ENCODE results near the gene CHMP2B. TPM values are rescaled to one million over a fixed set of nuclear protein-coding genes. Genes with fewer than 3 reads are reported as not detected.

CHMP2B gene
- total and polyA plus RNA-seq, 5 donors from 2014 or later, result 35.4 to 66.9 (median 48.4) TPM

GRCh38 chr3:87207460-87207859 lies 19.6 kb upstream of the CHMP2B start:
- Mint-ChIP-seq H3K27me3 (peaks cover 17% of the 10 kb centered on the region), H3K4me3 (no peak overlapping the region), H3K9me3 (peaks cover 0 to 2% (median 0%) of the 10 kb centered on the region in 7 donors), H3K36me3 (no peaks in the 10 kb centered on the region), H3K27ac (no peak overlapping the region), H3K4me1 (no peaks in the 10 kb centered on the region)
- Histone ChIP-seq H3K9me3 (ENCODE audit: control insufficient read depth in 2 of 2, low read length in 2 of 2) (no peaks in the 10 kb centered on the region), H3K4me3 (ENCODE audit: low read depth, low read length) (no peak overlapping the region), H3K27ac (ENCODE audit: insufficient read depth, low read length, poor library complexity, severe bottlenecking) (no peak overlapping the region), H3K36me3 (ENCODE audit: control insufficient read depth, insufficient read depth, low read length) (no peaks in the 10 kb centered on the region), H3K4me1 (ENCODE audit: control insufficient read depth, insufficient read depth, low read length, poor library complexity, severe bottlenecking) (no peaks in the 10 kb centered on the region), H3K27me3 (ENCODE audit: control insufficient read depth, insufficient read depth, low read length) (no peaks in the 10 kb centered on the region)
- DNase-seq (no peak), ATAC-seq (ENCODE audit: low read depth in 2 of 2) (no peak)

GRCh38 chr3:87209111-87209510 lies 18.0 kb upstream of the CHMP2B start:
- no peak overlapping the region for H3K27ac Mint-ChIP-seq
- no peaks in the 10 kb centered on the region for H3K9me3 ChIP-seq (ENCODE audit: control insufficient read depth in 2 of 2, low read length in 2 of 2)
- peaks cover 0 to 2% (median 0%) of the 10 kb centered on the region in 7 donors for H3K9me3 Mint-ChIP-seq
- no peak overlapping the region for H3K27ac ChIP-seq (ENCODE audit: insufficient read depth, low read length, poor library complexity, severe bottlenecking)
- ATAC-seq (ENCODE audit: low read depth in 2 of 2), result no peak
- no peaks in the 10 kb centered on the region for H3K27me3 ChIP-seq (ENCODE audit: control insufficient read depth, insufficient read depth, low read length)
- H3K4me1 Mint-ChIP-seq, result no peaks in the 10 kb centered on the region
- no peaks in the 10 kb centered on the region for H3K4me1 ChIP-seq (ENCODE audit: control insufficient read depth, insufficient read depth, low read length, poor library complexity, severe bottlenecking)
- DNase-seq, result no peak
- H3K4me3 Mint-ChIP-seq, result no peak overlapping the region
- no peak overlapping the region for H3K4me3 ChIP-seq (ENCODE audit: low read depth, low read length)
- H3K36me3 ChIP-seq (ENCODE audit: control insufficient read depth, insufficient read depth, low read length), result no peaks in the 10 kb centered on the region
- H3K36me3 Mint-ChIP-seq, result no peaks in the 10 kb centered on the region
- peaks cover 15% of the 10 kb centered on the region for H3K27me3 Mint-ChIP-seq

- Histone ChIP-seq H3K27ac (ENCODE audit: insufficient read depth, low read length, poor library complexity, severe bottlenecking) (no peak overlapping the region), H3K36me3 (ENCODE audit: control insufficient read depth, insufficient read depth, low read length) (no peaks in the 10 kb centered on the region), H3K4me1 (ENCODE audit: control insufficient read depth, insufficient read depth, low read length, poor library complexity, severe bottlenecking) (no peaks in the 10 kb centered on the region), H3K4me3 (ENCODE audit: low read depth, low read length) (no peak overlapping the region), H3K9me3 (ENCODE audit: control insufficient read depth in 2 of 2, low read length in 2 of 2) (no peaks in the 10 kb centered on the region), H3K27me3 (ENCODE audit: control insufficient read depth, insufficient read depth, low read length) (peaks cover 10% of the 10 kb centered on the region)
- Mint-ChIP-seq H3K27ac (no peak overlapping the region), H3K4me1 (no peaks in the 10 kb centered on the region), H3K4me3 (no peak overlapping the region), H3K9me3 (peaks cover 0 to 2% (median 0%) of the 10 kb centered on the region in 7 donors), H3K36me3 (no peaks in the 10 kb centered on the region), H3K27me3 (peaks cover 38% of the 10 kb centered on the region)
- DNase-seq, result no peak
- no peak for ATAC-seq (ENCODE audit: low read depth in 2 of 2)
These were observed 8.5 kb upstream of the CHMP2B start for GRCh38 chr3:87218560-87218959.

- H3K27me3 Mint-ChIP-seq, result peaks cover 37% of the 10 kb centered on the region
- Histone ChIP-seq H3K27ac (ENCODE audit: insufficient read depth, low read length, poor library complexity, severe bottlenecking) (no peak overlapping the region), H3K4me1 (ENCODE audit: control insufficient read depth, insufficient read depth, low read length, poor library complexity, severe bottlenecking) (no peaks in the 10 kb centered on the region), H3K9me3 (ENCODE audit: control insufficient read depth in 2 of 2, low read length in 2 of 2) (no peaks in the 10 kb centered on the region), H3K4me3 (ENCODE audit: low read depth, low read length) (no peak overlapping the region), H3K36me3 (ENCODE audit: control insufficient read depth, insufficient read depth, low read length) (no peaks in the 10 kb centered on the region), H3K27me3 (ENCODE audit: control insufficient read depth, insufficient read depth, low read length) (peaks cover 11% of the 10 kb centered on the region)
- no peak overlapping the region for H3K27ac Mint-ChIP-seq
- ATAC-seq (ENCODE audit: low read depth in 2 of 2), result no peak
- no peaks in the 10 kb centered on the region for H3K4me1 Mint-ChIP-seq
- H3K4me3 Mint-ChIP-seq, result no peak overlapping the region
- H3K36me3 Mint-ChIP-seq, result no peaks in the 10 kb centered on the region
- peaks cover 0 to 2% (median 0%) of the 10 kb centered on the region in 7 donors for H3K9me3 Mint-ChIP-seq
- DNase-seq, result no peak
These were observed 7.5 kb upstream of the CHMP2B start for GRCh38 chr3:87219611-87220010.

- H3K36me3 ChIP-seq (ENCODE audit: control insufficient read depth, insufficient read depth, low read length), result no peaks in the 10 kb centered on the region
- Mint-ChIP-seq H3K27ac (peak overlapping the region in 1 of 3 donors; percentile 20), H3K36me3 (no peaks in the 10 kb centered on the region), H3K27me3 (peaks cover 31% of the 10 kb centered on the region), H3K4me3 (peak overlapping the region; percentile 43 to 97 (median 78)), H3K9me3 (peaks cover 0 to 2% (median 0%) of the 10 kb centered on the region in 7 donors), H3K4me1 (peaks cover 13 to 39% (median 31%) of the 10 kb centered on the region in 4 donors)
- H3K9me3 ChIP-seq (ENCODE audit: control insufficient read depth in 2 of 2, low read length in 2 of 2), result no peaks in the 10 kb centered on the region
- DNase-seq, result no peak
- no peak overlapping the region for H3K27ac ChIP-seq (ENCODE audit: insufficient read depth, low read length, poor library complexity, severe bottlenecking)
- ATAC-seq (ENCODE audit: low read depth in 2 of 2), result no peak
- peak overlapping the region; percentile 93 for H3K4me3 ChIP-seq (ENCODE audit: low read depth, low read length)
- H3K27me3 ChIP-seq (ENCODE audit: control insufficient read depth, insufficient read depth, low read length), result peaks cover 9% of the 10 kb centered on the region
- peaks cover 31% of the 10 kb centered on the region for H3K4me1 ChIP-seq (ENCODE audit: control insufficient read depth, insufficient read depth, low read length, poor library complexity, severe bottlenecking)
These were observed 1.4 kb upstream of the CHMP2B start for GRCh38 chr3:87225659-87226058.

- peaks cover 6% of the 10 kb centered on the region for H3K27me3 ChIP-seq (ENCODE audit: control insufficient read depth, insufficient read depth, low read length)
- H3K36me3 Mint-ChIP-seq, result peaks cover 9% of the 10 kb centered on the region
- ATAC-seq (ENCODE audit: low read depth in 2 of 2), result no peak
- H3K9me3 ChIP-seq (ENCODE audit: control insufficient read depth in 2 of 2, low read length in 2 of 2), result no peaks in the 10 kb centered on the region
- H3K9me3 Mint-ChIP-seq, result peaks cover 0 to 2% (median 0%) of the 10 kb centered on the region in 7 donors
- H3K4me1 Mint-ChIP-seq, result peaks cover 26 to 58% (median 48%) of the 10 kb centered on the region in 4 donors
- H3K27ac Mint-ChIP-seq, result peak overlapping the region; percentile 98 to 99 (median 99)
- peaks cover 31% of the 10 kb centered on the region for H3K4me1 ChIP-seq (ENCODE audit: control insufficient read depth, insufficient read depth, low read length, poor library complexity, severe bottlenecking)
- peaks cover 23% of the 10 kb centered on the region for H3K27me3 Mint-ChIP-seq
- DNase-seq, result no peak
- H3K27ac ChIP-seq (ENCODE audit: insufficient read depth, low read length, poor library complexity, severe bottlenecking), result peak overlapping the region; percentile 81
- peak overlapping the region; percentile 93 for H3K4me3 ChIP-seq (ENCODE audit: low read depth, low read length)
- H3K36me3 ChIP-seq (ENCODE audit: control insufficient read depth, insufficient read depth, low read length), result no peaks in the 10 kb centered on the region
- H3K4me3 Mint-ChIP-seq, result peak overlapping the region; percentile 97 to 100 (median 98)
These were observed 681 bp downstream of the CHMP2B start for GRCh38 chr3:87227835-87228144.

GRCh38 chr3:87228316-87228715 lies 1.2 kb downstream of the CHMP2B start:
- Histone ChIP-seq H3K4me3 (ENCODE audit: low read depth, low read length) (peak overlapping the region; percentile 93), H3K27me3 (ENCODE audit: control insufficient read depth, insufficient read depth, low read length) (peaks cover 6% of the 10 kb centered on the region), H3K36me3 (ENCODE audit: control insufficient read depth, insufficient read depth, low read length) (no peaks in the 10 kb centered on the region), H3K4me1 (ENCODE audit: control insufficient read depth, insufficient read depth, low read length, poor library complexity, severe bottlenecking) (peaks cover 31% of the 10 kb centered on the region), H3K27ac (ENCODE audit: insufficient read depth, low read length, poor library complexity, severe bottlenecking) (no peak overlapping the region), H3K9me3 (ENCODE audit: control insufficient read depth in 2 of 2, low read length in 2 of 2) (no peaks in the 10 kb centered on the region)
- peaks cover 9% of the 10 kb centered on the region for H3K36me3 Mint-ChIP-seq
- H3K27ac Mint-ChIP-seq, result peak overlapping the region; percentile 27 to 99 (median 98)
- peaks cover 0 to 1% (median 0%) of the 10 kb centered on the region in 7 donors for H3K9me3 Mint-ChIP-seq
- peaks cover 31 to 64% (median 53%) of the 10 kb centered on the region in 4 donors for H3K4me1 Mint-ChIP-seq
- DNase-seq (no peak), ATAC-seq (ENCODE audit: low read depth in 2 of 2) (no peak)
- H3K27me3 Mint-ChIP-seq, result peaks cover 19% of the 10 kb centered on the region
- peak overlapping the region; percentile 97 to 100 (median 98) for H3K4me3 Mint-ChIP-seq

GRCh38 chr3:87229113-87229512 lies 2.0 kb downstream of the CHMP2B start:
- Mint-ChIP-seq H3K4me3 (peak overlapping the region; percentile 97 to 100 (median 98)), H3K27ac (peak overlapping the region in 2 of 3 donors; percentile 32 to 98), H3K36me3 (peaks cover 9% of the 10 kb centered on the region), H3K27me3 (peaks cover 17% of the 10 kb centered on the region), H3K9me3 (peaks cover 0 to 1% (median 0%) of the 10 kb centered on the region in 7 donors), H3K4me1 (peaks cover 38 to 71% (median 59%) of the 10 kb centered on the region in 4 donors)
- Histone ChIP-seq H3K9me3 (ENCODE audit: control insufficient read depth in 2 of 2, low read length in 2 of 2) (no peaks in the 10 kb centered on the region), H3K36me3 (ENCODE audit: control insufficient read depth, insufficient read depth, low read length) (no peaks in the 10 kb centered on the region), H3K27me3 (ENCODE audit: control insufficient read depth, insufficient read depth, low read length) (peaks cover 6% of the 10 kb centered on the region), H3K4me1 (ENCODE audit: control insufficient read depth, insufficient read depth, low read length, poor library complexity, severe bottlenecking) (peaks cover 31% of the 10 kb centered on the region), H3K4me3 (ENCODE audit: low read depth, low read length) (peak overlapping the region; percentile 93), H3K27ac (ENCODE audit: insufficient read depth, low read length, poor library complexity, severe bottlenecking) (no peak overlapping the region)
- DNase-seq (no peak), ATAC-seq (ENCODE audit: low read depth in 2 of 2) (no peak)
